HL-60 (cell line): ENCODE results near the gene ATP1A4.

Experiments
- TF ChIP-seq, protein P1 (sequence below): IDR thresholded peaks from one replicate; pipeline ENCODE4 v1.5.1; 2011; ENCODE audit warnings: low read length, control low read depth, inconsistent platforms; ENCODE audit not compliant: insufficient read depth
- TF ChIP-seq, protein P2 (sequence below): IDR thresholded peaks from 2 replicates; pipeline ENCODE4 v1.6.1; 2012; ENCODE audit warnings: low read depth; ENCODE audit not compliant: insufficient replicate concordance

DNA sequence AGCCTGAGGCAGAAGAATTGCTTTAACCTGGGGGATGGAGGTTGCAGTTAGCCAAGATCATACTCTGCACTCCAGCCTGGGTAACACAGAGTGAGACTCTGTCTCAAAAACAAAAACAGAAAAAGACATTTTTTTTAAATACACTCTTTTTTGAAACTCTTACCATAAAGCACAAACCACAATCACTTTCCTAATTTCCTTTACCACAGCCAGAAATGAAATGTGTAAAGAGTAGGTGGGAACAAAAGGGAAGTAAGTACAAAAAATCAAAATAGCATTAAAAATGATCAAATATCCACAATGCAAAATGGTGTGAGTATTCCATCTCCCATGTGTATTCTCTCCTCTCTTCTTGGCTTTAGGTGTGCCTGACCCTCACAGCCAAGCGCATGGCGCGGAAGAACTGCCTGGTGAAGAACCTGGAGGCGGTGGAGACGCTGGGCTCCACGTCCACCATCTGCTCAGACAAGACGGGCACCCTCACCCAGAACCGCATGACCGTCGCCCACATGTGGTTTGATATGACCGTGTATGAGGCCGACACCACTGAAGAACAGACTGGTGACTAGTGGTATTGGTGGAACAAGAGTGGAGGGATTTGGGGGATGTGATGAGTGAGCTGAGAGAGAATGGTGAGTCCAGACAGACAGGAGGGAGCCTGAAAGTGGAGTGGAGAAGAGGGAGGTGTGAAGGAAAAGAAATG is 14.9 kb downstream of the ATP1A4 start:
- TF ChIP-seq, protein P1, sequence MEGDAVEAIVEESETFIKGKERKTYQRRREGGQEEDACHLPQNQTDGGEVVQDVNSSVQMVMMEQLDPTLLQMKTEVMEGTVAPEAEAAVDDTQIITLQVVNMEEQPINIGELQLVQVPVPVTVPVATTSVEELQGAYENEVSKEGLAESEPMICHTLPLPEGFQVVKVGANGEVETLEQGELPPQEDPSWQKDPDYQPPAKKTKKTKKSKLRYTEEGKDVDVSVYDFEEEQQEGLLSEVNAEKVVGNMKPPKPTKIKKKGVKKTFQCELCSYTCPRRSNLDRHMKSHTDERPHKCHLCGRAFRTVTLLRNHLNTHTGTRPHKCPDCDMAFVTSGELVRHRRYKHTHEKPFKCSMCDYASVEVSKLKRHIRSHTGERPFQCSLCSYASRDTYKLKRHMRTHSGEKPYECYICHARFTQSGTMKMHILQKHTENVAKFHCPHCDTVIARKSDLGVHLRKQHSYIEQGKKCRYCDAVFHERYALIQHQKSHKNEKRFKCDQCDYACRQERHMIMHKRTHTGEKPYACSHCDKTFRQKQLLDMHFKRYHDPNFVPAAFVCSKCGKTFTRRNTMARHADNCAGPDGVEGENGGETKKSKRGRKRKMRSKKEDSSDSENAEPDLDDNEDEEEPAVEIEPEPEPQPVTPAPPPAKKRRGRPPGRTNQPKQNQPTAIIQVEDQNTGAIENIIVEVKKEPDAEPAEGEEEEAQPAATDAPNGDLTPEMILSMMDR, result no peak
- TF ChIP-seq, protein P2, sequence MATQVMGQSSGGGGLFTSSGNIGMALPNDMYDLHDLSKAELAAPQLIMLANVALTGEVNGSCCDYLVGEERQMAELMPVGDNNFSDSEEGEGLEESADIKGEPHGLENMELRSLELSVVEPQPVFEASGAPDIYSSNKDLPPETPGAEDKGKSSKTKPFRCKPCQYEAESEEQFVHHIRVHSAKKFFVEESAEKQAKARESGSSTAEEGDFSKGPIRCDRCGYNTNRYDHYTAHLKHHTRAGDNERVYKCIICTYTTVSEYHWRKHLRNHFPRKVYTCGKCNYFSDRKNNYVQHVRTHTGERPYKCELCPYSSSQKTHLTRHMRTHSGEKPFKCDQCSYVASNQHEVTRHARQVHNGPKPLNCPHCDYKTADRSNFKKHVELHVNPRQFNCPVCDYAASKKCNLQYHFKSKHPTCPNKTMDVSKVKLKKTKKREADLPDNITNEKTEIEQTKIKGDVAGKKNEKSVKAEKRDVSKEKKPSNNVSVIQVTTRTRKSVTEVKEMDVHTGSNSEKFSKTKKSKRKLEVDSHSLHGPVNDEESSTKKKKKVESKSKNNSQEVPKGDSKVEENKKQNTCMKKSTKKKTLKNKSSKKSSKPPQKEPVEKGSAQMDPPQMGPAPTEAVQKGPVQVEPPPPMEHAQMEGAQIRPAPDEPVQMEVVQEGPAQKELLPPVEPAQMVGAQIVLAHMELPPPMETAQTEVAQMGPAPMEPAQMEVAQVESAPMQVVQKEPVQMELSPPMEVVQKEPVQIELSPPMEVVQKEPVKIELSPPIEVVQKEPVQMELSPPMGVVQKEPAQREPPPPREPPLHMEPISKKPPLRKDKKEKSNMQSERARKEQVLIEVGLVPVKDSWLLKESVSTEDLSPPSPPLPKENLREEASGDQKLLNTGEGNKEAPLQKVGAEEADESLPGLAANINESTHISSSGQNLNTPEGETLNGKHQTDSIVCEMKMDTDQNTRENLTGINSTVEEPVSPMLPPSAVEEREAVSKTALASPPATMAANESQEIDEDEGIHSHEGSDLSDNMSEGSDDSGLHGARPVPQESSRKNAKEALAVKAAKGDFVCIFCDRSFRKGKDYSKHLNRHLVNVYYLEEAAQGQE, result no peak
